ENCODE results near the gene ICAM5. TPM values are rescaled to one million over a fixed set of nuclear protein-coding genes. Genes with fewer than 3 reads are reported as not detected.

Gene ICAM5
- total RNA-seq, 1 donor, result 11.7 TPM

GRCh38 chr19:10321417-10321797 is 31.7 kb downstream of the ICAM5 start:
- no peak for TF ChIP-seq CTCF (IDR thresholded peaks at IDR 0.05; ENCODE audit: insufficient read depth, low read depth, low read length)
- H3K4me3 ChIP-seq (ENCODE audit: low read depth, low read length), result no peak overlapping the region
- DNase-seq (ENCODE audit: low read depth), result no peak

- H3K4me3 ChIP-seq (ENCODE audit: low read depth, low read length), result no peak overlapping the region
- no peak for TF ChIP-seq CTCF (IDR thresholded peaks at IDR 0.05; ENCODE audit: insufficient read depth, low read depth, low read length)
- no peak for DNase-seq (ENCODE audit: low read depth)
These were observed 32.4 kb downstream of the ICAM5 start for GRCh38 chr19:10321874-10322835.

- no peak for TF ChIP-seq CTCF (IDR thresholded peaks at IDR 0.05; ENCODE audit: insufficient read depth, low read depth, low read length)
- no peak overlapping the region for H3K4me3 ChIP-seq (ENCODE audit: low read depth, low read length)
- no peak for DNase-seq (ENCODE audit: low read depth)
These were observed 36.0 kb downstream of the ICAM5 start for GRCh38 chr19:10325732-10326131.

- H3K4me3 ChIP-seq (ENCODE audit: low read depth, low read length), result no peak overlapping the region
- no peak for TF ChIP-seq CTCF (IDR thresholded peaks at IDR 0.05; ENCODE audit: insufficient read depth, low read depth, low read length)
- no peak for DNase-seq (ENCODE audit: low read depth)
These were observed 38.0 kb downstream of the ICAM5 start for GRCh38 chr19:10327793-10328192.

GRCh38 chr19:10328558-10329429 is 39.0 kb downstream of the ICAM5 start:
- H3K4me3 ChIP-seq (ENCODE audit: low read depth, low read length), result no peak overlapping the region
- TF ChIP-seq CTCF (IDR thresholded peaks at IDR 0.05; ENCODE audit: insufficient read depth, low read depth, low read length), result no peak
- no peak for DNase-seq (ENCODE audit: low read depth)

- H3K4me3 ChIP-seq (ENCODE audit: low read depth, low read length), result no peak overlapping the region
- no peak for TF ChIP-seq CTCF (IDR thresholded peaks at IDR 0.05; ENCODE audit: insufficient read depth, low read depth, low read length)
- DNase-seq (ENCODE audit: low read depth), result no peak
These were observed 39.8 kb downstream of the ICAM5 start for GRCh38 chr19:10329555-10329954.

All from fibroblast of villous mesenchyme (primary cell).